ENCODE results near the gene COL11A1. TPM values are rescaled to one million over a fixed set of nuclear protein-coding genes. Genes with fewer than 3 reads are reported as not detected.

COL11A1 gene
- total RNA-seq, 1 donor from 2014 or later = 810 TPM

DNA sequence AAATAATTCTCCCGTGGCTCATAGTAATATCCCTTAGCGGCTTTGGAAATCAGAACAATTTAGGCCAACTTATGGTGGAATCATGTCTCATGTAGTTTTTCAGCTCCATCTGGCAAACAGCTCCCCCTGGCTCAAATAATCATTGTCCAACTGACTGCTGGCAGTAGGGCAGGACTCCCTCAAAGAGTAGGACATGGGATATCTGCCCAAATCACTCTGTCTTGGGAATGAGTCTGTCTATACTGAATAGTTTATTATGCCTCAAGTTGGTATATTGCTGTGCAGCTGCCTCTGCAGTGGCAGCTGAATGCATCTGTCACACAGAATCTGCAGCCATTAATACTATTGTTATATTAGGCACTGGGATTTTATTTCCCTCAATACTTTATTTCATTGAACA lies 255.7 kb downstream of the COL11A1 start:
- peaks cover 6% of the 10 kb centered on the region for H3K9me3 Mint-ChIP-seq (ENCODE audit: unreplicated experiment)
- H3K4me1 ChIP-seq (ENCODE audit: insufficient read depth, low read length) = no peaks in the 10 kb centered on the region
- no peak overlapping the region for H3K4me3 Mint-ChIP-seq (ENCODE audit: unreplicated experiment)
- no peaks in the 10 kb centered on the region for H3K36me3 ChIP-seq (ENCODE audit: insufficient read depth, low read length)
- no peaks in the 10 kb centered on the region for H3K79me2 ChIP-seq (ENCODE audit: insufficient read depth, low read length)
- no peak overlapping the region for H3K27ac Mint-ChIP-seq (ENCODE audit: unreplicated experiment)
- FAIRE-seq (no peak), DNase-seq (ENCODE audit: low read depth) (no peak)
- no peak overlapping the region for H3K4me3 ChIP-seq (ENCODE audit: insufficient read depth, low read depth, low read length)
- peaks cover 2% of the 10 kb centered on the region for H3K4me1 Mint-ChIP-seq (ENCODE audit: low read depth, unreplicated experiment)
- H3K27ac ChIP-seq (ENCODE audit: low read depth, low read length) = peak overlapping the region; percentile 43
- no peaks in the 10 kb centered on the region for H3K27me3 ChIP-seq (ENCODE audit: insufficient read depth, low read length)
- H3K9me3 ChIP-seq (ENCODE audit: insufficient read depth, low read depth, low read length) = peaks cover 3% of the 10 kb centered on the region
- no peak overlapping the region for H2AFZ ChIP-seq (ENCODE audit: low read depth, low read length)
- H3K9ac ChIP-seq (ENCODE audit: low read length) = no peak overlapping the region
- H4K20me1 ChIP-seq (ENCODE audit: insufficient read depth, low read length) = no peaks in the 10 kb centered on the region
- H3K36me3 Mint-ChIP-seq (ENCODE audit: low read depth, unreplicated experiment) = no peaks in the 10 kb centered on the region
- H3K4me2 ChIP-seq (ENCODE audit: low read length) = no peak overlapping the region
- TF ChIP-seq CTCF (IDR thresholded peaks at IDR 0.05; ENCODE audit: insufficient read depth, low read depth, low read length) (no peak), EZH2 (IDR thresholded peaks at IDR 0.05; ENCODE audit: insufficient read depth, low read length) (no peak)
- H3K27me3 Mint-ChIP-seq (ENCODE audit: low read depth, unreplicated experiment) = no peaks in the 10 kb centered on the region

DNA sequence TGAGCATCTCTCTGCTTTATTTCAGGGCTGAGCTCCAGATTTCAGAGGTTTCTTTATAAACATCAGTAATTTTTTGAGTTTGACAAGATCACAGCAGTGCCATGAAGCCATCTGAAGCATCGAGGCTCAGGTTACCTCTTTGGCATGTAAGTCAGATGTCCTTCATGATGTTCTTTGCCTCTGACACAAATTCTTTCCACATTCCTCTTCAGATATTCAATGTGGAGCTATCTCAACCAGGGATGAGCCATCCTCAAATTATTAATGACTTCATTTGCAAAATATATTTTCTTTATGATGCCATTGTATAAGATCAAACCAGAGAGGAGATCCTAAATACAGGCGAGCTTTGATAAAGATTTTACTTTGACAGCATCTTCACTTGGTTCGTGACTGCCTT lies 256.7 kb downstream of the COL11A1 start:
- Mint-ChIP-seq H3K27ac (ENCODE audit: unreplicated experiment) (no peak overlapping the region), H3K4me3 (ENCODE audit: unreplicated experiment) (no peak overlapping the region), H3K36me3 (ENCODE audit: low read depth, unreplicated experiment) (no peaks in the 10 kb centered on the region), H3K9me3 (ENCODE audit: unreplicated experiment) (peaks cover 6% of the 10 kb centered on the region), H3K4me1 (ENCODE audit: low read depth, unreplicated experiment) (peaks cover 2% of the 10 kb centered on the region), H3K27me3 (ENCODE audit: low read depth, unreplicated experiment) (no peaks in the 10 kb centered on the region)
- Histone ChIP-seq H3K27ac (ENCODE audit: low read depth, low read length) (peak overlapping the region; percentile 73), H4K20me1 (ENCODE audit: insufficient read depth, low read length) (no peaks in the 10 kb centered on the region), H3K27me3 (ENCODE audit: insufficient read depth, low read length) (no peaks in the 10 kb centered on the region), H3K9ac (ENCODE audit: low read length) (no peak overlapping the region), H3K4me1 (ENCODE audit: insufficient read depth, low read length) (no peaks in the 10 kb centered on the region), H2AFZ (ENCODE audit: low read depth, low read length) (no peak overlapping the region), H3K4me3 (ENCODE audit: insufficient read depth, low read depth, low read length) (no peak overlapping the region), H3K4me2 (ENCODE audit: low read length) (no peak overlapping the region), H3K79me2 (ENCODE audit: insufficient read depth, low read length) (no peaks in the 10 kb centered on the region), H3K36me3 (ENCODE audit: insufficient read depth, low read length) (no peaks in the 10 kb centered on the region), H3K9me3 (ENCODE audit: insufficient read depth, low read depth, low read length) (peaks cover 3% of the 10 kb centered on the region)
- no peak for TF ChIP-seq EZH2 (IDR thresholded peaks at IDR 0.05; ENCODE audit: insufficient read depth, low read length)
- no peak for TF ChIP-seq CTCF (IDR thresholded peaks at IDR 0.05; ENCODE audit: insufficient read depth, low read depth, low read length)
- DNase-seq (ENCODE audit: low read depth) (no peak), FAIRE-seq (peak; percentile 39)

GRCh38 chr1:102842606-102843005 lies 265.7 kb downstream of the COL11A1 start:
- no peaks in the 10 kb centered on the region for H3K4me1 Mint-ChIP-seq (ENCODE audit: low read depth, unreplicated experiment)
- no peak overlapping the region for H3K4me3 ChIP-seq (ENCODE audit: insufficient read depth, low read depth, low read length)
- DNase-seq (ENCODE audit: low read depth) = no peak
- H3K27ac ChIP-seq (ENCODE audit: low read depth, low read length) = no peak overlapping the region
- H3K9me3 ChIP-seq (ENCODE audit: insufficient read depth, low read depth, low read length) = no peaks in the 10 kb centered on the region
- H3K4me3 Mint-ChIP-seq (ENCODE audit: unreplicated experiment) = no peak overlapping the region
- H3K27me3 ChIP-seq (ENCODE audit: insufficient read depth, low read length) = no peaks in the 10 kb centered on the region
- TF ChIP-seq EZH2 (IDR thresholded peaks at IDR 0.05; ENCODE audit: insufficient read depth, low read length) (no peak), CTCF (IDR thresholded peaks at IDR 0.05; ENCODE audit: insufficient read depth, low read depth, low read length) (no peak)
- FAIRE-seq = no peak
- no peaks in the 10 kb centered on the region for H4K20me1 ChIP-seq (ENCODE audit: insufficient read depth, low read length)
- H3K9ac ChIP-seq (ENCODE audit: low read length) = no peak overlapping the region
- no peak overlapping the region for H2AFZ ChIP-seq (ENCODE audit: low read depth, low read length)
- no peaks in the 10 kb centered on the region for H3K4me1 ChIP-seq (ENCODE audit: insufficient read depth, low read length)
- no peaks in the 10 kb centered on the region for H3K36me3 ChIP-seq (ENCODE audit: insufficient read depth, low read length)
- H3K4me2 ChIP-seq (ENCODE audit: low read length) = no peak overlapping the region
- H3K79me2 ChIP-seq (ENCODE audit: insufficient read depth, low read length) = no peaks in the 10 kb centered on the region
- no peak overlapping the region for H3K27ac Mint-ChIP-seq (ENCODE audit: unreplicated experiment)
- no peaks in the 10 kb centered on the region for H3K9me3 Mint-ChIP-seq (ENCODE audit: unreplicated experiment)
- no peaks in the 10 kb centered on the region for H3K36me3 Mint-ChIP-seq (ENCODE audit: low read depth, unreplicated experiment)
- peaks cover 2% of the 10 kb centered on the region for H3K27me3 Mint-ChIP-seq (ENCODE audit: low read depth, unreplicated experiment)

Data from astrocyte (in vitro differentiated cells and primary cell).